Endothelial cell of umbilical vein (primary cell): ENCODE measurements around the gene PLA2G1B. TPM values are rescaled to one million over a fixed set of nuclear protein-coding genes. Genes with fewer than 3 reads are reported as not detected.

Source experiments
- BruUV-seq: library from RNA; stranded (reverse); fragments of 400-500 nt; replicated peaks from 2 replicates; lab custom pipeline; 2021; lab: Mats Ljungman, UMichigan
- CTCF ChIA-PET: fragments of 300-600, 350-600 bp; sonication (Branson Sonifier 250); formaldehyde crosslinking; loops from one replicate; lab custom pipeline; 2021; ENCODE audit warnings: antibody characterized with exemption, inconsistent platforms; lab: Charles Lee
- POLR2A ChIA-PET: fragments of 300-600, 350-600 bp; sonication (Branson Sonifier 250); formaldehyde crosslinking; loops from one replicate; lab custom pipeline; 2021; ENCODE audit warnings: antibody characterized with exemption, inconsistent platforms; lab: Charles Lee
- DNase-seq: peaks from one replicate; pipeline ENCODE4 v3.0.0-alpha.2; 2011; ENCODE audit warnings: low read depth, low spot score
- FAIRE-seq: peaks from 2 replicates; lab custom pipeline; 2011; peaks lifted over from hg19 to GRCh38; lab: Jason Lieb, UNC
- H2AFZ ChIP-seq: 2 replicates; pipeline ENCODE4 v1.6.0; 2012; ENCODE audit warnings: low read depth, low read length, control low read depth, inconsistent platforms
- H3K27ac ChIP-seq: 2 replicates; pipeline ENCODE4 v1.5.1; 2011; ENCODE audit warnings: low read depth, mild to moderate bottlenecking, control low read depth, low read length, moderate library complexity; ENCODE audit not compliant: insufficient read depth
- H3K27me3 ChIP-seq, 2 experiments: 2 replicates each; pipeline versions ENCODE4 v1.6.0 to v1.6.1; 2011; ENCODE audit warnings: low read length in 2 of 2, mixed read lengths in 1 of 2; ENCODE audit not compliant: control insufficient read depth in 2 of 2, insufficient read depth in 2 of 2
- H3K36me3 ChIP-seq, 2 experiments: 2 replicates in 1 of 2; 3 replicates in 1 of 2; pipeline ENCODE4 v1.5.1; 2011; ENCODE audit warnings: low read length in 2 of 2, mild to moderate bottlenecking in 1 of 2, moderate library complexity in 1 of 2; ENCODE audit not compliant: control insufficient read depth in 2 of 2, insufficient read depth in 2 of 2; ENCODE audit errors: extremely low read depth in 1 of 2
- H3K4me1 ChIP-seq: 3 replicates; pipeline ENCODE4 v1.5.1; 2011; ENCODE audit warnings: mild to moderate bottlenecking, low read length; ENCODE audit not compliant: control insufficient read depth, insufficient read depth; ENCODE audit errors: extremely low read depth
- H3K4me2 ChIP-seq: 2 replicates; pipeline ENCODE4 v1.6.1; 2011; ENCODE audit warnings: low read length, control low read depth, mixed read lengths; ENCODE audit not compliant: insufficient read depth
- H3K4me3 ChIP-seq, 3 experiments: fragments of 200-600 bp in 1 of 3; sonication (generic), shearing (Covaris generic) in 1 of 3; replicated peaks in 1 of 3; 2 replicates each; pipeline ENCODE4 v1.5.1; 2011 to 2016; ENCODE audit warnings: control low read depth in 3 of 3, low read length in 3 of 3, mild to moderate bottlenecking in 2 of 3, inconsistent platforms in 1 of 3, low read depth in 1 of 3, moderate library complexity in 1 of 3; ENCODE audit not compliant: insufficient read depth in 1 of 3
- H3K79me2 ChIP-seq: 2 replicates; pipeline ENCODE4 v1.6.0; 2012; ENCODE audit warnings: low read length, inconsistent platforms; ENCODE audit not compliant: control insufficient read depth, insufficient read depth
- H3K9ac ChIP-seq: replicated peaks from 2 replicates; pipeline ENCODE3; 2011; ENCODE audit warnings: low read length, control low read depth; ENCODE audit not compliant: insufficient read depth; ENCODE audit errors: extremely low read depth
- H3K9me1 ChIP-seq: replicated peaks from 3 replicates; pipeline ENCODE4 v1.6.0; 2011; ENCODE audit warnings: mild to moderate bottlenecking, low read length; ENCODE audit not compliant: control insufficient read depth, insufficient read depth; ENCODE audit errors: extremely low read depth
- H3K9me3 ChIP-seq: replicated peaks from 2 replicates; pipeline ENCODE4 v1.5.1; 2012; ENCODE audit warnings: low read length, inconsistent platforms; ENCODE audit not compliant: control insufficient read depth, insufficient read depth
- H4K20me1 ChIP-seq: replicated peaks from 2 replicates; pipeline ENCODE3; 2011; ENCODE audit warnings: mild to moderate bottlenecking, low read length; ENCODE audit not compliant: control insufficient read depth, insufficient read depth; ENCODE audit errors: extremely low read depth
- EZH2 ChIP-seq: IDR thresholded peaks from 2 replicates; pipeline ENCODE4 v1.6.1; 2012; ENCODE audit warnings: borderline replicate concordance, low read depth, mild to moderate bottlenecking, moderate library complexity, low read length, inconsistent platforms; ENCODE audit not compliant: severe bottlenecking
- FOS ChIP-seq: IDR thresholded peaks from 2 replicates; pipeline ENCODE4 v1.6.1; 2011; ENCODE audit warnings: mild to moderate bottlenecking, low read length, moderate library complexity, borderline replicate concordance; ENCODE audit not compliant: insufficient read depth
- GATA2 ChIP-seq: IDR thresholded peaks from 2 replicates; pipeline ENCODE4 v1.7.0; 2011; ENCODE audit warnings: low read depth, mild to moderate bottlenecking, moderate library complexity, mixed read lengths, low read length; ENCODE audit not compliant: insufficient read length, insufficient read depth
- JUN ChIP-seq: IDR thresholded peaks from 2 replicates; pipeline ENCODE4 v1.6.1; 2011; ENCODE audit warnings: borderline replicate concordance, low read depth; ENCODE audit not compliant: insufficient read length, insufficient read depth
- MYC ChIP-seq: IDR thresholded peaks from one replicate; pipeline ENCODE4 v1.6.1; 2011; ENCODE audit warnings: mild to moderate bottlenecking, low read depth, low read length
- POLR2A ChIP-seq: IDR thresholded peaks from 2 replicates; pipeline ENCODE4 v1.6.1; 2012; ENCODE audit warnings: low read depth, mild to moderate bottlenecking, control low read depth, low read length
- POLR2AphosphoS5 ChIP-seq: IDR thresholded peaks from 2 replicates; pipeline ENCODE4 v1.6.1; 2012; ENCODE audit warnings: low read depth, mild to moderate bottlenecking, control low read depth, low read length, moderate library complexity; ENCODE audit not compliant: insufficient read depth
- dilution Hi-C: fragments of 300-500 bp; cut with MboI; formaldehyde crosslinking; loops from one replicate; pipeline ENCODE4 v1.15.0; 2019; ENCODE audit warnings: low sequenced_read_pairs; ENCODE audit not compliant: extremely low pct_ligation_motif_present
- intact Hi-C: fragments of 100-400 bp; cut with micrococcal nuclease; formaldehyde crosslinking; loops from one replicate; pipeline ENCODE4 v1.10.0; 2022
- polyA plus RNA-seq, 4 experiments: library from polyadenylated mRNA; depleted of rRNA in 3 of 4; stranded (reverse) in 3 of 4; unstranded in 1 of 4; fragments of >200 nt; gene quantifications; 2 replicates each; pipeline versions ENCODE4 v1.2.1 to v1.2.3, GENCODE V29; 2011 to 2012; ENCODE audit warnings: missing spikeins in 1 of 4
- total RNA-seq: library from RNA; stranded (reverse); gene quantifications from 2 replicates; pipeline ENCODE4 v1.2.3, GENCODE V29; 2021
- TF ChIP-seq, protein P1 (sequence below), 2 donors: IDR thresholded peaks; 1 replicate in 1 of 2; 2 replicates in 1 of 2; pipeline ENCODE4 v1.5.1; 2011; ENCODE audit warnings: low read length in 2 of 2, mild to moderate bottlenecking in 2 of 2, moderate library complexity in 2 of 2, control low read depth in 1 of 2, inconsistent platforms in 1 of 2, low read depth in 1 of 2; ENCODE audit not compliant: insufficient read depth in 1 of 2; ENCODE audit errors: extremely low read depth in 1 of 2
- TF ChIP-seq, protein P2 (sequence below): IDR thresholded peaks from 2 replicates; pipeline ENCODE4 v1.6.1; 2011; ENCODE audit not compliant: insufficient read depth, insufficient read length

PLA2G1B gene
- total and polyA plus RNA-seq, 2 donors (not counting 3 experiments of a cell fraction or from before 2014, with no cell fraction given): not detected

DNA sequence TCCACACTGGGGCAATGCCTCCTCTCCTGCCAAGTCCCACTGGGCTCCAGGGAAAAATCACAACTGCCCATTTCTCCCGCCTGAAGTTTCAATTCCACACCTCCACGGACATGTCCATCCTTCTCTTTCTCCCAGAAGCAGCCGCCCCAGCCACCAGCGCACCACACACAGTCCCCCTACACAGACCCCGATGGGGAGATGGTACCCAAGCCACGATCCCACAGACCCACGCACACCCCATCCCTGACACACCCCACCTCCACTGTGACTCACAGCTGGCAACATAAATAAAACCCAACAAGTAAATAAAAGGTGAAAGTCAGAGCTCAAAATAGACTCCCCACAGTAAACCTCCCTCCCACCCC lies 38.7 kb upstream of the PLA2G1B start:
- no peak for DNase-seq
- Histone ChIP-seq H3K4me3 (no peak overlapping the region), H3K9ac (no peak overlapping the region), H3K4me2 (no peak overlapping the region), H3K79me2 (no peaks in the 10 kb centered on the region), H4K20me1 (no peaks in the 10 kb centered on the region), H3K9me3 (no peaks in the 10 kb centered on the region), H3K36me3 (no peaks in the 10 kb centered on the region), H3K4me1 (no peaks in the 10 kb centered on the region), H3K27ac (no peak overlapping the region), H3K27me3 (peaks cover 39 to 45% of the 10 kb centered on the region in 2 experiments), H3K9me1 (no peaks in the 10 kb centered on the region), H2AFZ (no peak overlapping the region)
- CTCF ChIA-PET: interaction anchor here (1.2 to 3.1 kb wide), 11 partner anchors 9 to 131 kb away, joined by 3 to 24 read pairs (median 7); partner anchors contain the start of gene PLA2G1B
- BruUV-seq: no TSS peak
- intact Hi-C loops: no loop called here
- dilution Hi-C loops: no loop called here
- no peak for TF ChIP-seq GATA2
- TF ChIP-seq, protein P1, sequence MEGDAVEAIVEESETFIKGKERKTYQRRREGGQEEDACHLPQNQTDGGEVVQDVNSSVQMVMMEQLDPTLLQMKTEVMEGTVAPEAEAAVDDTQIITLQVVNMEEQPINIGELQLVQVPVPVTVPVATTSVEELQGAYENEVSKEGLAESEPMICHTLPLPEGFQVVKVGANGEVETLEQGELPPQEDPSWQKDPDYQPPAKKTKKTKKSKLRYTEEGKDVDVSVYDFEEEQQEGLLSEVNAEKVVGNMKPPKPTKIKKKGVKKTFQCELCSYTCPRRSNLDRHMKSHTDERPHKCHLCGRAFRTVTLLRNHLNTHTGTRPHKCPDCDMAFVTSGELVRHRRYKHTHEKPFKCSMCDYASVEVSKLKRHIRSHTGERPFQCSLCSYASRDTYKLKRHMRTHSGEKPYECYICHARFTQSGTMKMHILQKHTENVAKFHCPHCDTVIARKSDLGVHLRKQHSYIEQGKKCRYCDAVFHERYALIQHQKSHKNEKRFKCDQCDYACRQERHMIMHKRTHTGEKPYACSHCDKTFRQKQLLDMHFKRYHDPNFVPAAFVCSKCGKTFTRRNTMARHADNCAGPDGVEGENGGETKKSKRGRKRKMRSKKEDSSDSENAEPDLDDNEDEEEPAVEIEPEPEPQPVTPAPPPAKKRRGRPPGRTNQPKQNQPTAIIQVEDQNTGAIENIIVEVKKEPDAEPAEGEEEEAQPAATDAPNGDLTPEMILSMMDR (IDR thresholded peaks at IDR 0.05; ENCODE audit: extremely low read depth in 1 of 2, insufficient read depth in 1 of 2, low read depth in 1 of 2, low read length in 2 of 2): no peak
- no peak for FAIRE-seq
- POLR2A ChIA-PET: no interaction called here

DNA sequence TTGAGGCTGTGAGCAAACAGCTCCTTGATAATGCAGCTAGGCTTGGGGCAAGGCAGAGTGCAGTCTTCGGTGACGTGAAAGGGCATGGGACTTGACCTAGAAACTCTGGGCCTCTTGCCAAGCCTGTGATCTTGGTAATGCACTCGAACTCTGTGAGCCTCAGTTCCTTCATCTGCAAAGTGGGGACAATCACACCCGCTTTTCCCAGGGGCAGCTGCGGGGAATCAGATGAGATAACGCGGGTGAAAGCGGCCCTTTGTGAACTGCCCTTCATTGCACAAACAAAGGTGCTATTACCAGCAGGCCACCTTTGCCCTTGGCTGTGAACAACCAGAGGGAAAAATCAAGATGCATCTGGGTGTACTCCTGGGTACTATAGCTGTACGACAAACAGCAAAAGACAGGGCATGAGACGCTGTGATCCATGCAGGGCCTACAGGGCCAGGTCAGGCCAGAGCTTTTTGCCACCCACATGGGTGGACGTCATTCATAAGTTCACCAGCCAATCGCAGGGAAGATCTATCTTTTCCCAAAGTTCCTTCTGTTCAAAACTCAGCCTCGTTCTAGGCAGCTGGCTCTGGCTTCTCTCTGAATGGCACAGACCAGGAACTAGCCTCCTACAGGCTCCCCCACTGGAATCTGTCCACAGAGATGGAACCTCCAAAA lies 38.2 kb upstream of the PLA2G1B start:
- Histone ChIP-seq H3K4me1 (no peaks in the 10 kb centered on the region), H3K36me3 (no peaks in the 10 kb centered on the region), H3K27ac (no peak overlapping the region), H3K4me3 (no peak overlapping the region), H3K9me1 (no peaks in the 10 kb centered on the region), H3K9ac (no peak overlapping the region), H3K79me2 (no peaks in the 10 kb centered on the region), H2AFZ (no peak overlapping the region), H4K20me1 (no peaks in the 10 kb centered on the region), H3K9me3 (no peaks in the 10 kb centered on the region), H3K27me3 (peaks cover 34 to 40% of the 10 kb centered on the region in 2 experiments), H3K4me2 (no peak overlapping the region)
- DNase-seq: no peak
- POLR2A ChIA-PET: no interaction called here
- dilution Hi-C loops (no loop called here), intact Hi-C loops (no loop called here)
- CTCF ChIA-PET: interaction anchor here (1.2 to 3.1 kb wide), 6 partner anchors 9 to 64 kb away, joined by 3 to 24 read pairs (median 8); no protein-coding TSS in a partner anchor
- no peak for FAIRE-seq
- no TSS peak for BruUV-seq
- TF ChIP-seq FOS (no peak), POLR2AphosphoS5 (no peak), GATA2 (no peak), POLR2A (no peak), JUN (no peak), EZH2 (no peak), MYC (no peak)
- TF ChIP-seq, protein P1 (IDR thresholded peaks at IDR 0.05; ENCODE audit: extremely low read depth in 1 of 2, insufficient read depth in 1 of 2, low read depth in 1 of 2, low read length in 2 of 2): no peak
- TF ChIP-seq, protein P2, sequence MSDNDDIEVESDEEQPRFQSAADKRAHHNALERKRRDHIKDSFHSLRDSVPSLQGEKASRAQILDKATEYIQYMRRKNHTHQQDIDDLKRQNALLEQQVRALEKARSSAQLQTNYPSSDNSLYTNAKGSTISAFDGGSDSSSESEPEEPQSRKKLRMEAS: no peak
